GM12878 (cell line): Measurements from ENCODE around the gene TUT4. TPM values are rescaled to one million over a fixed set of nuclear protein-coding genes. Genes with fewer than 3 reads are reported as not detected.

Source experiments
- ATAC-seq: fragments of 200-7000 bp; cut with Tn5 transposase; 3 replicates; pipeline ENCODE4 v1.9.1; 2020; ENCODE audit warnings: mild to moderate bottlenecking, moderate library complexity
- BruUV-seq: library from RNA; stranded (reverse); fragments of 400-500 nt; replicated peaks from 2 replicates; lab custom pipeline; 2021; lab: Mats Ljungman, UMichigan
- CTCF ChIA-PET: fragments of 300-600 bp; sonication (Branson Sonifier 250); formaldehyde crosslinking; extraction: SDS; loops from one replicate; lab custom pipeline; 2021; ENCODE audit warnings: inconsistent platforms; lab: Yijun Ruan, JAX
- POLR2A ChIA-PET: fragments of 350-600 bp; formaldehyde crosslinking; extraction: SDS; loops from one replicate; lab custom pipeline; 2021; ENCODE audit warnings: inconsistent platforms; lab: Charles Lee
- RAD21 ChIA-PET: fragments of 300-600 bp; sonication (Branson Sonifier 250); formaldehyde crosslinking; loops from one replicate; lab custom pipeline; 2023; ENCODE audit warnings: antibody characterized with exemption; ENCODE audit not compliant: unreplicated experiment; lab: Charles Lee
- SMC1A ChIA-PET: fragments of 300-600 bp; sonication (Branson Sonifier 250); formaldehyde crosslinking; loops from one replicate; lab custom pipeline; 2023; ENCODE audit not compliant: unreplicated experiment, uncharacterized antibody; lab: Charles Lee
- DNase-seq: peaks from one replicate; pipeline ENCODE4 v3.0.0-alpha.2; 2011; ENCODE audit warnings: low read depth, low spot score
- FAIRE-seq: peaks from 3 replicates; lab custom pipeline; 2011; peaks lifted over from hg19 to GRCh38; lab: Jason Lieb, UNC
- H2AFZ ChIP-seq: 2 replicates; pipeline ENCODE4 v1.6.0; 2011; ENCODE audit warnings: low read depth, low read length, control low read depth; ENCODE audit not compliant: control insufficient read depth
- H3K27ac ChIP-seq: 2 replicates; pipeline ENCODE4 v1.5.1; 2011; ENCODE audit warnings: control low read depth; ENCODE audit not compliant: control insufficient read depth, insufficient read depth
- H3K27me3 ChIP-seq, 2 experiments: replicated peaks in 1 of 2; 2 replicates each; pipeline versions ENCODE4 v1.6.0 to v1.6.1; 2011; ENCODE audit warnings: low read length in 1 of 2; ENCODE audit not compliant: control insufficient read depth in 2 of 2, insufficient read depth in 2 of 2
- H3K36me3 ChIP-seq, 2 experiments: 2 replicates each; pipeline ENCODE4 v1.5.1; 2011; ENCODE audit warnings: low read length in 1 of 2; ENCODE audit not compliant: control insufficient read depth in 2 of 2, insufficient read depth in 2 of 2
- H3K4me1 ChIP-seq: 2 replicates; pipeline ENCODE4 v1.6.1; 2011; ENCODE audit warnings: mild to moderate bottlenecking, low read length, moderate library complexity, mixed read lengths; ENCODE audit not compliant: control insufficient read depth, insufficient read depth
- H3K4me2 ChIP-seq: 2 replicates; pipeline ENCODE4 v1.6.0; 2011; ENCODE audit warnings: control low read depth; ENCODE audit not compliant: control insufficient read depth, insufficient read depth
- H3K4me3 ChIP-seq: fragments of 200-600 bp; sonication (generic); 2 replicates; pipeline ENCODE4 v1.5.1; 2016
- H3K79me2 ChIP-seq: 2 replicates; pipeline ENCODE4 v1.6.0; 2011; ENCODE audit warnings: low read length; ENCODE audit not compliant: control insufficient read depth, insufficient read depth
- H3K9ac ChIP-seq: 2 replicates; pipeline ENCODE4 v1.8.0; 2011; ENCODE audit warnings: low read length, control low read depth, mixed read lengths; ENCODE audit not compliant: control insufficient read depth, insufficient read depth
- H3K9me3 ChIP-seq: replicated peaks from 3 replicates; pipeline ENCODE4 v1.5.1; 2011; ENCODE audit warnings: mild to moderate bottlenecking, low read length; ENCODE audit not compliant: control insufficient read depth, insufficient read depth
- H4K20me1 ChIP-seq: 2 replicates; pipeline ENCODE4 v1.6.0; 2011; ENCODE audit not compliant: control insufficient read depth, insufficient read depth
- CEBPB ChIP-seq, 2 experiments: fragments of 150-350 bp in 1 of 2; IDR thresholded peaks; 2 replicates each; pipeline ENCODE4 v1.6.1; 2012 to 2014; ENCODE audit warnings: low read depth in 2 of 2, low read length in 2 of 2, borderline replicate concordance in 1 of 2, inconsistent platforms in 1 of 2
- CHD1 ChIP-seq: IDR thresholded peaks from 2 replicates; pipeline ENCODE4 v1.6.1; 2012; ENCODE audit warnings: low read depth, low read length, improper control_type of control experiment
- EGR1 ChIP-seq, 2 experiments: IDR thresholded peaks; 1 replicate in 1 of 2; 2 replicates in 1 of 2; pipeline ENCODE4 v1.6.1; 2011 to 2012; ENCODE audit warnings: low read depth in 2 of 2, low read length in 2 of 2, borderline replicate concordance in 1 of 2, mild to moderate bottlenecking in 1 of 2, moderate library complexity in 1 of 2
- ESRRA ChIP-seq: IDR thresholded peaks from 2 replicates; pipeline ENCODE4 v1.6.1; 2012; ENCODE audit warnings: mild to moderate bottlenecking, low read length, improper control_type of control experiment
- MYC ChIP-seq: IDR thresholded peaks from 2 replicates; pipeline ENCODE4 v1.6.1; 2011; ENCODE audit warnings: mild to moderate bottlenecking, low read length, moderate library complexity, inconsistent platforms; ENCODE audit not compliant: insufficient read depth, insufficient replicate concordance, insufficient read length, severe bottlenecking
- POU2F2 ChIP-seq: IDR thresholded peaks from 3 replicates; pipeline ENCODE4 v1.6.1; 2011; ENCODE audit warnings: low read depth, mild to moderate bottlenecking, low read length, borderline replicate concordance
- SUPT20H ChIP-seq: IDR thresholded peaks from 2 replicates; pipeline ENCODE4 v1.6.1; 2011; ENCODE audit warnings: low read depth, mild to moderate bottlenecking, low read length, moderate library complexity, borderline replicate concordance; ENCODE audit not compliant: control insufficient read depth
- TARDBP ChIP-seq: IDR thresholded peaks from 2 replicates; pipeline ENCODE4 v1.6.1; 2016; ENCODE audit warnings: borderline replicate concordance
- TBL1XR1 ChIP-seq: IDR thresholded peaks from 2 replicates; pipeline ENCODE4 v1.6.1; 2012; ENCODE audit warnings: low read depth, low read length, improper control_type of control experiment
- YY1 ChIP-seq: IDR thresholded peaks from 2 replicates; pipeline ENCODE4 v1.6.1; 2011; ENCODE audit warnings: low read depth, mild to moderate bottlenecking, low read length
- ZNF622 ChIP-seq: fragments of 450-650 bp; IDR thresholded peaks from 2 replicates; pipeline ENCODE4 v1.6.1; 2017; ENCODE audit warnings: mild to moderate bottlenecking, inconsistent platforms
- ZZZ3 ChIP-seq: IDR thresholded peaks from 2 replicates; pipeline ENCODE4 v1.6.1; 2011; ENCODE audit warnings: low read depth; ENCODE audit not compliant: control insufficient read depth, insufficient read length
- WGBS: methylation state at CpG from one replicate; pipeline ENCODE4 v1.1.6; 2016; ENCODE audit warnings: low lambda C conversion rate; ENCODE audit not compliant: insufficient replicate concordance, insufficient coverage; ENCODE audit errors: missing lambda C conversion rate; 5-methylcytosine and 5-hydroxymethylcytosine counted together
- in situ Hi-C: fragments of 300-500 bp; cut with MboI; formaldehyde crosslinking; loops from 9 replicates; pipeline ENCODE4 v1.14.3; 2018; ENCODE audit warnings: mixed read lengths
- intact Hi-C: fragments of 100-400 bp; cut with micrococcal nuclease; formaldehyde crosslinking; loops from one replicate; pipeline ENCODE4 v1.14.2; 2022; ENCODE audit not compliant: unreplicated experiment
- polyA plus RNA-seq, 11 experiments: library from polyadenylated mRNA; depleted of rRNA in 4 of 11; unstranded in 6 of 11; stranded (reverse) in 5 of 11; fragments of >200 nt; fragmentation: Nextera tagmentation in 4 of 11; fragmentation: Illumina TruSeq in 1 of 11; extraction: Ambion mirVana in 4 of 11; extraction: Trizol in 1 of 11; gene quantifications; 1 replicate in 1 of 11; 2 replicates in 10 of 11; pipeline versions ENCODE4 v1.2.1 to v1.2.3, GENCODE V29; 2011 to 2016; ENCODE audit warnings: inconsistent platforms in 2 of 11, missing spikeins in 2 of 11, low read depth in 1 of 11
- total RNA-seq, 4 experiments: library from RNA; depleted of rRNA in 3 of 4; stranded (reverse); fragments of >200 nt in 3 of 4; fragmentation: Illumina TruSeq in 1 of 4; extraction: Trizol in 1 of 4; gene quantifications; 2 replicates each; pipeline versions ENCODE4 v1.2.1 to v1.2.3, GENCODE V29; 2013 to 2021
- TF ChIP-seq, protein P1 (sequence below): fragments of 450-650 bp; IDR thresholded peaks from 2 replicates; pipeline ENCODE4 v1.6.1; 2017; ENCODE audit warnings: mild to moderate bottlenecking, moderate library complexity
- TF ChIP-seq, protein P2 (sequence below): fragments of 450-650 bp; IDR thresholded peaks from 2 replicates; pipeline ENCODE4 v1.6.1; 2017; ENCODE audit warnings: mild to moderate bottlenecking, low read depth, inconsistent platforms; ENCODE audit not compliant: poor library complexity, severe bottlenecking

The TUT4 gene
- total and polyA plus RNA-seq, 10 of the 15 experiments (the other 5 are each of a cell fraction or from before 2014, with no cell fraction given): 9.4 to 40.7 (median 27.6) TPM

DNA sequence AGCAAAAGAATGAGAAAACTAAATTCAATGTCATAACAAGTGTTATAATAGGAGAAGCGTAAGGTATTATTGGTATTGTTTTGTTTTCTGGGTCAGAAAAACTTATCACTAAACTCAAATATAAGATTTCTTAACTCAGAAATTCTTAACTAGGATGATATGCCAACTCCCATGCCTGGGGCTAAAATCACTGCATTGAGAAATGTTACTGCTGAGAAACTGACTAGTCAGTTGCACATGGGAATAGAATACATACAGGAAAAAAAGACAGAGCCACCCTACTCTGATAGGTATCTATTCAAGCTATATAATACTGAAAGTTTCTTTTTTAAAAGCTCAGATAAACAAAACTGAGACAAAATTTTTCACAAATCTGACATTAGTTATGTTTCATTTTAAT lies 92.2 kb downstream of the TUT4 start:
- FAIRE-seq (no peak), ATAC-seq (no peak), DNase-seq (no peak)
- H4K20me1 ChIP-seq: no peaks in the 10 kb centered on the region
- H3K9me3 ChIP-seq: no peaks in the 10 kb centered on the region
- no TSS peak for BruUV-seq
- ChIA-PET CTCF (no interaction called here), POLR2A (no interaction called here), RAD21 (no interaction called here), SMC1A (interaction anchor here (1.2 kb wide), 1 partner anchor 21 kb away, joined by 4 read pairs; no protein-coding TSS in a partner anchor)
- intact Hi-C loops: no loop called here
- H3K4me1 ChIP-seq: no peaks in the 10 kb centered on the region
- no peak overlapping the region for H3K4me2 ChIP-seq
- WGBS: 100% methylated on average over 1 of the region's 1 CpG
- no peaks in the 10 kb centered on the region for H3K27me3 ChIP-seq
- H3K79me2 ChIP-seq: no peaks in the 10 kb centered on the region
- in situ Hi-C loops: no loop called here
- TF ChIP-seq MYC (no peak), CHD1 (no peak), TBL1XR1 (no peak), ZNF622 (no peak), ESRRA (no peak), POU2F2 (no peak), ZZZ3 (no peak), CEBPB (IDR thresholded peaks at IDR 0.05; ENCODE audit: borderline replicate concordance in 1 of 2, low read depth in 2 of 2, low read length in 2 of 2) (no peak), SUPT20H (no peak), EGR1 (IDR thresholded peaks at IDR 0.05; ENCODE audit: borderline replicate concordance in 1 of 2, low read depth in 2 of 2, low read length in 2 of 2) (no peak), TARDBP (no peak), YY1 (no peak)
- TF ChIP-seq, protein P1, sequence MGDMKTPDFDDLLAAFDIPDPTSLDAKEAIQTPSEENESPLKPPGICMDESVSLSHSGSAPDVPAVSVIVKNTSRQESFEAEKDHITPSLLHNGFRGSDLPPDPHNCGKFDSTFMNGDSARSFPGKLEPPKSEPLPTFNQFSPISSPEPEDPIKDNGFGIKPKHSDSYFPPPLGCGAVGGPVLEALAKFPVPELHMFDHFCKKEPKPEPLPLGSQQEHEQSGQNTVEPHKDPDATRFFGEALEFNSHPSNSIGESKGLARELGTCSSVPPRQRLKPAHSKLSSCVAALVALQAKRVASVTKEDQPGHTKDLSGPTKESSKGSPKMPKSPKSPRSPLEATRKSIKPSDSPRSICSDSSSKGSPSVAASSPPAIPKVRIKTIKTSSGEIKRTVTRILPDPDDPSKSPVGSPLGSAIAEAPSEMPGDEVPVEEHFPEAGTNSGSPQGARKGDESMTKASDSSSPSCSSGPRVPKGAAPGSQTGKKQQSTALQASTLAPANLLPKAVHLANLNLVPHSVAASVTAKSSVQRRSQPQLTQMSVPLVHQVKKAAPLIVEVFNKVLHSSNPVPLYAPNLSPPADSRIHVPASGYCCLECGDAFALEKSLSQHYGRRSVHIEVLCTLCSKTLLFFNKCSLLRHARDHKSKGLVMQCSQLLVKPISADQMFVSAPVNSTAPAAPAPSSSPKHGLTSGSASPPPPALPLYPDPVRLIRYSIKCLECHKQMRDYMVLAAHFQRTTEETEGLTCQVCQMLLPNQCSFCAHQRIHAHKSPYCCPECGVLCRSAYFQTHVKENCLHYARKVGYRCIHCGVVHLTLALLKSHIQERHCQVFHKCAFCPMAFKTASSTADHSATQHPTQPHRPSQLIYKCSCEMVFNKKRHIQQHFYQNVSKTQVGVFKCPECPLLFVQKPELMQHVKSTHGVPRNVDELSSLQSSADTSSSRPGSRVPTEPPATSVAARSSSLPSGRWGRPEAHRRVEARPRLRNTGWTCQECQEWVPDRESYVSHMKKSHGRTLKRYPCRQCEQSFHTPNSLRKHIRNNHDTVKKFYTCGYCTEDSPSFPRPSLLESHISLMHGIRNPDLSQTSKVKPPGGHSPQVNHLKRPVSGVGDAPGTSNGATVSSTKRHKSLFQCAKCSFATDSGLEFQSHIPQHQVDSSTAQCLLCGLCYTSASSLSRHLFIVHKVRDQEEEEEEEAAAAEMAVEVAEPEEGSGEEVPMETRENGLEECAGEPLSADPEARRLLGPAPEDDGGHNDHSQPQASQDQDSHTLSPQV: no peak
- TF ChIP-seq, protein P2, sequence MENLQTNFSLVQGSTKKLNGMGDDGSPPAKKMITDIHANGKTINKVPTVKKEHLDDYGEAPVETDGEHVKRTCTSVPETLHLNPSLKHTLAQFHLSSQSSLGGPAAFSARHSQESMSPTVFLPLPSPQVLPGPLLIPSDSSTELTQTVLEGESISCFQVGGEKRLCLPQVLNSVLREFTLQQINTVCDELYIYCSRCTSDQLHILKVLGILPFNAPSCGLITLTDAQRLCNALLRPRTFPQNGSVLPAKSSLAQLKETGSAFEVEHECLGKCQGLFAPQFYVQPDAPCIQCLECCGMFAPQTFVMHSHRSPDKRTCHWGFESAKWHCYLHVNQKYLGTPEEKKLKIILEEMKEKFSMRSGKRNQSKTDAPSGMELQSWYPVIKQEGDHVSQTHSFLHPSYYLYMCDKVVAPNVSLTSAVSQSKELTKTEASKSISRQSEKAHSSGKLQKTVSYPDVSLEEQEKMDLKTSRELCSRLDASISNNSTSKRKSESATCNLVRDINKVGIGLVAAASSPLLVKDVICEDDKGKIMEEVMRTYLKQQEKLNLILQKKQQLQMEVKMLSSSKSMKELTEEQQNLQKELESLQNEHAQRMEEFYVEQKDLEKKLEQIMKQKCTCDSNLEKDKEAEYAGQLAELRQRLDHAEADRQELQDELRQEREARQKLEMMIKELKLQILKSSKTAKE: no peak
- no peak overlapping the region for H2AFZ ChIP-seq
- H3K27ac ChIP-seq: no peak overlapping the region
- H3K4me3 ChIP-seq: no peak overlapping the region
- no peak overlapping the region for H3K9ac ChIP-seq
- 0 out of 4 replicates have a peak, but pooled peaks cover 0 to 3% of the 10 kb centered on the region in 2 experiments for H3K36me3 ChIP-seq
